H9 (cell line): ENCODE measurements around the gene COIL. TPM values are rescaled to one million over a fixed set of nuclear protein-coding genes. Genes with fewer than 3 reads are reported as not detected.

Source experiments
- DNase-seq: peaks from one replicate; pipeline ENCODE4 v3.0.0-alpha.2; 2017
- H2AFZ ChIP-seq: one replicate; pipeline ENCODE4 v1.6.1; 2013; ENCODE audit warnings: mild to moderate bottlenecking, low read length, control low read depth, moderate library complexity
- H2AK5ac ChIP-seq: 2 replicates; pipeline ENCODE4 v1.6.1; 2013; ENCODE audit warnings: low read length, control low read depth, mixed read lengths; ENCODE audit not compliant: insufficient read length
- H2BK120ac ChIP-seq: one replicate; pipeline ENCODE4 v1.6.1; 2013; ENCODE audit warnings: low read depth, mild to moderate bottlenecking, low read length, control low read depth, inconsistent platforms; ENCODE audit not compliant: poor library complexity, severe bottlenecking
- H2BK12ac ChIP-seq: 2 replicates; pipeline ENCODE4 v1.6.1; 2013; ENCODE audit warnings: low read length, control low read depth, mixed read lengths, low read depth; ENCODE audit not compliant: insufficient read length
- H2BK15ac ChIP-seq: 2 replicates; pipeline ENCODE4 v1.6.1; 2013; ENCODE audit warnings: low read depth, low read length, control low read depth
- H2BK20ac ChIP-seq: one replicate; pipeline ENCODE4 v1.6.1; 2013; ENCODE audit warnings: low read depth, mild to moderate bottlenecking, low read length, control low read depth, inconsistent platforms; ENCODE audit not compliant: poor library complexity, severe bottlenecking
- H2BK5ac ChIP-seq: 2 replicates; pipeline ENCODE4 v1.6.1; 2013; ENCODE audit warnings: low read length, control low read depth, mixed read lengths; ENCODE audit not compliant: insufficient read length
- H3K14ac ChIP-seq: 2 replicates; pipeline ENCODE4 v1.6.1; 2013; ENCODE audit warnings: low read length, control low read depth; ENCODE audit not compliant: insufficient read depth
- H3K18ac ChIP-seq: 2 replicates; pipeline ENCODE4 v1.6.1; 2013; ENCODE audit warnings: low read depth, mild to moderate bottlenecking, mixed read lengths, low read length, control low read depth; ENCODE audit not compliant: insufficient read length
- H3K23ac ChIP-seq: 2 replicates; pipeline ENCODE4 v1.6.1; 2013; ENCODE audit warnings: low read length, control low read depth, mixed read lengths, low read depth; ENCODE audit not compliant: insufficient read length
- H3K23me2 ChIP-seq: 2 replicates; pipeline ENCODE4 v1.6.1; 2013; ENCODE audit warnings: low read depth, mild to moderate bottlenecking, mixed read lengths, low read length, control low read depth; ENCODE audit not compliant: insufficient read length, poor library complexity, severe bottlenecking
- H3K27ac ChIP-seq: 2 replicates; pipeline ENCODE4 v1.5.1; 2013; ENCODE audit warnings: low read length, control low read depth, mixed read lengths, low read depth; ENCODE audit not compliant: insufficient read length
- H3K27me3 ChIP-seq: 2 replicates; pipeline ENCODE4 v1.6.1; 2013; ENCODE audit warnings: low read length, control low read depth, inconsistent platforms; ENCODE audit not compliant: insufficient read depth
- H3K4ac ChIP-seq: 2 replicates; pipeline ENCODE4 v1.6.1; 2013; ENCODE audit warnings: low read depth, mild to moderate bottlenecking, control low read depth, inconsistent platforms, low read length, moderate library complexity
- H3K4me1 ChIP-seq: 2 replicates; pipeline ENCODE4 v1.6.1; 2013; ENCODE audit warnings: low read length, control low read depth, inconsistent platforms; ENCODE audit not compliant: insufficient read depth
- H3K4me2 ChIP-seq: 2 replicates; pipeline ENCODE4 v1.6.1; 2013; ENCODE audit warnings: low read length, control low read depth, mixed read lengths; ENCODE audit not compliant: insufficient read length, insufficient read depth
- H3K56ac ChIP-seq: 2 replicates; pipeline ENCODE4 v1.6.1; 2013; ENCODE audit warnings: low read depth, mild to moderate bottlenecking, mixed read lengths, low read length, control low read depth; ENCODE audit not compliant: insufficient read length
- H3K79me1 ChIP-seq: 2 replicates; pipeline ENCODE4 v1.6.1; 2013; ENCODE audit warnings: low read depth, mild to moderate bottlenecking, moderate library complexity, low read length, control low read depth, inconsistent platforms; ENCODE audit not compliant: insufficient read depth, poor library complexity, severe bottlenecking
- H3K79me2 ChIP-seq: 2 replicates; pipeline ENCODE4 v1.6.1; 2013; ENCODE audit warnings: low read length, control low read depth, inconsistent platforms; ENCODE audit not compliant: insufficient read depth
- H3K9ac ChIP-seq: 2 replicates; pipeline ENCODE4 v1.6.1; 2013; ENCODE audit warnings: low read length, control low read depth, mixed read lengths; ENCODE audit not compliant: insufficient read length; ENCODE audit errors: extremely low read depth
- H3K9me3 ChIP-seq: one replicate; pipeline ENCODE4 v1.6.1; 2013; ENCODE audit warnings: low read depth, low read length, inconsistent platforms; ENCODE audit not compliant: control insufficient read depth
- H3T11ph ChIP-seq: one replicate; pipeline ENCODE4 v1.6.1; 2013; ENCODE audit warnings: mild to moderate bottlenecking, low read length, control low read depth, inconsistent platforms
- H4K20me1 ChIP-seq: one replicate; pipeline ENCODE4 v1.6.1; 2013; ENCODE audit not compliant: control insufficient read depth, insufficient read length, insufficient read depth
- H4K5ac ChIP-seq: 2 replicates; pipeline ENCODE4 v1.6.1; 2013; ENCODE audit warnings: low read depth, mild to moderate bottlenecking, mixed read lengths, low read length, control low read depth; ENCODE audit not compliant: insufficient read length
- H4K8ac ChIP-seq: replicated peaks from 2 replicates; pipeline ENCODE4 v1.6.1; 2013; ENCODE audit warnings: low read length, control low read depth, mixed read lengths, low read depth; ENCODE audit not compliant: insufficient read length
- H4K91ac ChIP-seq: 2 replicates; pipeline ENCODE4 v1.6.1; 2013; ENCODE audit warnings: low read depth, mild to moderate bottlenecking, moderate library complexity, mixed read lengths, low read length, control low read depth; ENCODE audit not compliant: insufficient read length
- H3K27ac Mint-ChIP-seq, 3 experiments: 2 replicates in 2 of 3; 3 replicates in 1 of 3; pipeline ENCODE4 v1.8.0; 2020 to 2021; ENCODE audit warnings: mixed read lengths in 3 of 3, mild to moderate bottlenecking in 1 of 3, moderate library complexity in 1 of 3
- H3K27me3 Mint-ChIP-seq: 2 replicates; pipeline ENCODE4 v1.8.0; 2021; ENCODE audit warnings: low read depth, mild to moderate bottlenecking, moderate library complexity, mixed read lengths
- H3K36me3 Mint-ChIP-seq, 3 experiments: 2 replicates in 2 of 3; 3 replicates in 1 of 3; pipeline ENCODE4 v1.8.0; 2020 to 2021; ENCODE audit warnings: low read depth in 3 of 3, mixed read lengths in 3 of 3; ENCODE audit not compliant: insufficient read depth in 1 of 3
- H3K4me1 Mint-ChIP-seq, 2 experiments: 2 replicates each; pipeline ENCODE4 v1.8.0; 2020; ENCODE audit warnings: mixed read lengths in 2 of 2
- H3K4me3 Mint-ChIP-seq, 2 experiments: 2 replicates in 1 of 2; 3 replicates in 1 of 2; pipeline ENCODE4 v1.8.0; 2020 to 2021; ENCODE audit warnings: mild to moderate bottlenecking in 2 of 2, mixed read lengths in 2 of 2, moderate library complexity in 1 of 2
- H3K9me3 Mint-ChIP-seq, 2 experiments: 2 replicates in 1 of 2; 3 replicates in 1 of 2; pipeline ENCODE4 v1.8.0; 2020; ENCODE audit warnings: mild to moderate bottlenecking in 2 of 2, mixed read lengths in 2 of 2, moderate library complexity in 1 of 2
- CTCF ChIP-seq: fragments of 200-600 bp; sonication (generic); conservative IDR thresholded peaks from 3 replicates; pipeline ENCODE4 v1.8.0; 2021; ENCODE audit warnings: antibody characterized with exemption, mild to moderate bottlenecking
- WGBS: extraction: QIAGEN DNeasy Blood & Tissue Kit; methylation state at CpG from one replicate; pipeline ENCODE4 v1.1.7; 2013; ENCODE audit warnings: missing lambda C conversion rate, low lambda C conversion rate, mixed read lengths; ENCODE audit not compliant: insufficient read length; ENCODE audit errors: extremely low coverage; 5-methylcytosine and 5-hydroxymethylcytosine counted together
- total RNA-seq: library from RNA; stranded (reverse); gene quantifications from 2 replicates; pipeline ENCODE4 v1.2.1, GENCODE V29; 2021

The COIL gene
- total RNA-seq, 1 experiment from 2014 or later, result 21.5 TPM

DNA sequence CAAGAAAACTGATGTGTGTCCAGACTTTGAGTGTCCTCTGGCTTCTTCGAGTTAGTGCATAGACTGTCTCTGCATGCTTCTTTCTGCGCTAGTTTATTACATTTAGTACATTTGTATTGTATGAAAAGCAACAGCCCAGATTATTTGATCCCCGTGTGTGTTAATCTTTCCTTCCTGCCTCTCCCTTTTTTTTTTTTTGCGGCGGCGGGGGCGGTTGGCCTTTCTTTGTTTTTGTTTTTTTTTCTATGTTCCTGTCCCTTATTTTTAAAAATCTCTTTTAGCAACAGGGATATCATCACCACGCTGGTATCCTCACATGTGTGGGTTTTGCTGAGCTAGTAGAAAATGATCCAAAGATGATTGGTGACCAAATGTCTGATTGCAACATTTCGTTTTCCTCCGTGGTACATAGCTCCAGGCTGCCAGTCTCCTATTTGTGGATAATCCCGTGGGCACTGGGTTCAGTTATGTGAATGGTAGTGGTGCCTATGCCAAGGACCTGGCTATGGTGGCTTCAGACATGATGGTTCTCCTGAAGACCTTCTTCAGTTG, 26.5 kb upstream of the COIL start:
- Histone ChIP-seq H3K27me3 (no peaks in the 10 kb centered on the region), H3K56ac (no peak overlapping the region), H2AK5ac (no peak overlapping the region), H2BK5ac (no peak overlapping the region), H3K4me2 (no peak overlapping the region), H2AFZ (no peak overlapping the region), H4K5ac (no peak overlapping the region), H3K23ac (no peak overlapping the region), H4K20me1 (no peaks in the 10 kb centered on the region), H3K18ac (no peak overlapping the region), H3K79me1 (no peaks in the 10 kb centered on the region), H3K27ac (no peak overlapping the region), H2BK20ac (no peak overlapping the region), H2BK120ac (no peak overlapping the region), H3K4me1 (no peaks in the 10 kb centered on the region), H3K4ac (no peak overlapping the region), H2BK15ac (no peak overlapping the region), H4K91ac (no peak overlapping the region), H3K14ac (no peak overlapping the region), H2BK12ac (no peak overlapping the region), H3K9me3 (no peaks in the 10 kb centered on the region), H4K8ac (no peak overlapping the region), H3T11ph (no peak overlapping the region), H3K79me2 (no peaks in the 10 kb centered on the region), H3K9ac (no peak overlapping the region), H3K23me2 (no peaks in the 10 kb centered on the region)
- Mint-ChIP-seq H3K36me3 (peaks cover 14 to 45% (median 28%) of the 10 kb centered on the region in 3 experiments; a peak in 6 of 7 replicates), H3K27me3 (no peaks in the 10 kb centered on the region), H3K4me1 (peaks cover 5 to 6% of the 10 kb centered on the region in 2 experiments), H3K4me3 (no peak overlapping the region), H3K27ac (no peak overlapping the region), H3K9me3 (no peaks in the 10 kb centered on the region; a peak in 1 of 5 replicates)
- no peak for DNase-seq
- no CpG with 5 or more reads among the region's 11 CpGs for WGBS
- no peak for TF ChIP-seq CTCF
